HG03520 (cell line): ENCODE results near the gene IL12A.
A peak's percentile ranks its signal among the peaks of the same experiment; 100 is the strongest.

Experiments used
- ATAC-seq: cut with Tn5 transposase; IDR thresholded peaks from one replicate; pipeline ENCODE4 v1.9.1; 2021; ENCODE audit warnings: mild to moderate bottlenecking, moderate library complexity; ENCODE audit not compliant: unreplicated experiment

IL12A gene

DNA sequence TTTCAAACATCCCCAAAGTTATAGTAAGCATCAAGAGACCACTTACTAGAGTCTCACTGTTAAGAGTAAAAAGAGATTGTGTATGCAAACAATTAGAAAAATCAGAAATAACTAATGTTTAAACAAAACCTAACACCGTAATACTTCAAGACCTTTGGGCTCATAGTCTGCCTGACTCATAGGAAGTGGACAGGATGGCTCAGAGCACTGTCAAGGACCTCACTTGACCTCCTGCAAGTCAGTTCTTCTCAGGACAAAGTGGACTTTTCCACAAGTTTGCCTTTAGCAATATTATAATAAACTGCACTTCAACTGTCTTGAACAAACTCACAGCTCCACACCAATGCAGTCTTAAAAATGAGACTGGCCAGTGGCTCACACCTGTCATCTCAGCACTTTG is 34.8 kb downstream of the IL12A start:
- ATAC-seq, result no peak

DNA sequence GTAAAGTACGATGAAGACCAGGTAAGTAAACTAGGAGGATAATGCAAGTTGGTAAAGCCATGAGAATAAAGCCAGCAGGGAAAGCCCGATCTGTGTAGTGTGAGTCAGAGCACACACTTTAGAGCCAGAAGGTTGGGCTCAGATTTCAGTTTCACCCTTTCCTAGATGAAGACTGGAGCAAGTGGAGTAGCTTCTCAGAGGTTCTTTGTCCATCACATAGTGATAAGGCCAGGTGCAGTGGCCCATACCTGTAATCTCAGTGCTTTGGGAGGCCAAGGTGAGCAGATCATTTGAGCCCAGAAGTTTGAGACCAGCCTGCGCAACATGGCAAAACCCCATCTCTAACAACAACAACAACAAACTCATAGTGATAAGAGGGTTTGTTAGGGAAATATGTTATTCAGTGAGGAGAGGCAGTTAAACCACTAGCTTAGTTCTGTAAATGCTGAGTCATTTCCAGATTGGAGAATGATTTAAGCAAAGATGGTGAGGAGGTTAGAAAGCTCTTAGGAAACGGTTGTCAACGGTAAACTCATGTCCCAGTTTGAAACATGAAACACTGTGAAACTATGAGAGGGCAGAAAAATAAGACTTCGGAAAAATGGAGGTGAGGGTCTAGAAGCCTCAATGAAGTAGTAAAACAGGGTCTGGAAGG is 39.0 kb downstream of the IL12A start:
- ATAC-seq, result peak; percentile 94

DNA sequence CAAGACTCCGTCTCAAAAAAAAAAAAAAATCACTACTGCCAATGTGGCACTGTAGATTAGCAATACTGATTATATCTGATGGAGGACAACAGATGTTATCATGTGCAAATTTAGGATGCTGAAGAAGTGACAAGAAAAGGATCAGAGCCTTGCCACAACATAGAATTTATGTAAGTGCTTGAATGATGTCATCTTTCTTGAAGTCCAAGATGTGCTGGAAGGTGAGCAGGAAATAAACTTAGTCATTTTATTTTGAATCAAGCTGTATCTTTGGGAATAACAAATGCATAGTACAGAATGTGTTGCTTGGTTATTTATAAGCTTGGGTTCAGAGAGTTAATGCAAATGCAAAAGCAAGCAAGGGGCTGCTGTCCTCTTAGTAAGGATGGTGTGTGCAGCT is 47.1 kb downstream of the IL12A start:
- ATAC-seq, result no peak

DNA sequence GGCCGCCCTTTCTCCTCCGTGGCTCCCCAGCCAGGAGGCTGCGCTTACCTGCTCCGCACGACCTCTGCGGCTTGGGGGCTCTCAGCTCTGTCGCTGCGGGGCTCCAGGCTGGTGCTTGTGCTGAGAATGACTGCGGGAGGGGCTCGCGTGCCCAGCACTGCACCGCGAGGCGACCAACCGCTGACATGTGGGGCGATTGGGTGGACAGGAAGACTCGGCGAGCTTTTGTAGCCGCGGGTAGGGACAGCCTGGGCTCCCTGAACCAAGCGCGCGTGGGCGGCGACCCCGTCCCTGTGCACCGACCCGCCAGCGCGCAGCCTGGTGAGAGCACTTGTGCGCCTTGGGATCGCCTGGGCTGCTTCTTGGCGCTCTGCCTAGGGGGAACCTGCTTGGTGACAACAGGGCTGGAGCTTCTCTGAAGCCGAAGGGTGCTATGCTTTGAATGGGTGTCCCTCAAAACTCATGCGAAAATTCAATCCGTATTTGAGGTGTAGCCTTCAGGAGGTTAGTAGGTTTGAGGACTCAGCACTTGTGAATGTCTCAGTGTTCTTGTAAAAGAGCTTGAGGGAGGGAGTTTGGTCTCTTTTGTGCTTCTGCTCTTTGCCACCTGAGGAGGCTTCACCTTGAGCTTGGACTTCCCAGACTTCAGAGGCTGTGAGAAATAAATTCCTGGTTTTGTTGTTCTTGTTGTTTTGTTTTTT is 50.4 kb downstream of the IL12A start:
- ATAC-seq, result no peak

DNA sequence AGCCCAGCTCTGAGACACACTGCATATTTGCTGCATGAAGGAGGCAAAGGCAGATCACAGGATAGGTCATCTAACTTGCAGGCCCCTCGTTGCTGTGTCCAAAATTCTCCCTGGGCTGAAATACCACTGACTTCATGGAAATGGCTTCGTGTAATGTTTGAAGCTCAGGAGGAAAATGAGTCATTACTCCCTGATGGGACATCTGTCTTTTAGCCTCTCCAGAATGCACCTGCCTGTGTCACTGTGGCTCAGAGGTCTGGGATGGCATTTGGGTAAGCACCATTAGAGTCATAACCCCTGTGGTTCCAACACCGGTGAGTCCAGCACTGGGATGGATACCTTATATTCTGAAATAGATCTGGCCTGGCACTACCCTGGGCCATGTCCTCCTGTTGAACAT is 51.5 kb downstream of the IL12A start:
- ATAC-seq, result no peak

DNA sequence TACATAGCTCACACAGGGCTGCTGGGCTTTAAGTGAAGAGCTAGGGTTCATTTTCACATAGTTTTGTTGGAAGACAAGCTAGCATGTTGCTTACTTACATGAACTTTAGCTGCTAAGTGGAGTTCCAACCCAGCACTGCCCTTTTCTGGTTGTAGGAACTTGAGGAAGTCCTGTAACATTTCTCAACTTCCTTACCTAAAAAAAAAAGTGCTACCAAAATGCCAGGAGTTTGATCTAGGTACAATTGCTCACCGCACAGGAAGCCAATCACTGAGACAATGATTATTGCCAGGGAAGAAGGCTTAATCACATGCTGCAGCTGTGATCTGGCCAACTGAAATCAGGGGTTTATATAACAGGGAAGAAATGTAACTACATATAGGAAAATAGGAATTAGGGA is 52.8 kb downstream of the IL12A start:
- ATAC-seq, result no peak

DNA sequence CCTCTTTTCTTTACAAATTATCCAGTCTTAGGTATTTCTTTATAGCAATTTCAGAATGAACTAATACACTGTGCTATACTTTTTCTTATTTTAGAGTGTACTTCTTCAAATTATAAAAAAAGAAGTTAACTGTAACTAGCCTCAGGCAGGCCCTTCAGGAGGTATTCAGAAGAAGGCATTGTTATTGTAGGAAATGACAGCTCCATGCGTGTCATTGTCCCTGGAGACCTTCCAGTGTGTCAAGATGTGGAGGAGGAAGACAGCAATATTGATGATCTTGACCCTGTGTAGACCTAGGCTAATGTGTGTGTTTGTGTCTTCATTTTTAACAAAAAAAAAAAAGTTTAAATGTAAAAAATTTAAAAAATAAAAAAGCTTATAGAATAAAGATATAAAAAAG is 55.5 kb downstream of the IL12A start:
- ATAC-seq, result no peak
